HG03565 (cell line): ENCODE measurements around the gene TMC3.

Experiments
- ATAC-seq: cut with Tn5 transposase; IDR thresholded peaks from one replicate; pipeline ENCODE4 v1.9.1; 2021; ENCODE audit warnings: mild to moderate bottlenecking, moderate library complexity; ENCODE audit not compliant: unreplicated experiment

Gene TMC3

GRCh38 chr15:81385721-81386076 is 11.7 kb upstream of the TMC3 start:
- ATAC-seq = no peak

- ATAC-seq = no peak
These were observed 11.1 kb upstream of the TMC3 start for GRCh38 chr15:81384891-81385720.

- no peak for ATAC-seq
These were observed 7.7 kb upstream of the TMC3 start for GRCh38 chr15:81381720-81382119.

- no peak for ATAC-seq
These were observed 6.7 kb upstream of the TMC3 start for GRCh38 chr15:81380668-81381067.

- no peak for ATAC-seq
These were observed 6.2 kb upstream of the TMC3 start for GRCh38 chr15:81380203-81380602.

- ATAC-seq = no peak
These were observed 5.3 kb upstream of the TMC3 start for GRCh38 chr15:81379269-81379668.

GRCh38 chr15:81378443-81378842 is 4.4 kb upstream of the TMC3 start:
- no peak for ATAC-seq

GRCh38 chr15:81377871-81378270 is 3.9 kb upstream of the TMC3 start:
- ATAC-seq = no peak

GRCh38 chr15:81376231-81376630 is 2.2 kb upstream of the TMC3 start:
- ATAC-seq = no peak

GRCh38 chr15:81375461-81375860 is 1.4 kb upstream of the TMC3 start:
- no peak for ATAC-seq

GRCh38 chr15:81373176-81373575 is 837 bp downstream of the TMC3 start:
- ATAC-seq = no peak

GRCh38 chr15:81372575-81372974 is 1.4 kb downstream of the TMC3 start:
- ATAC-seq = no peak

- no peak for ATAC-seq
These were observed 10.1 kb downstream of the TMC3 start for GRCh38 chr15:81363718-81364500.

- no peak for ATAC-seq
These were observed 10.7 kb downstream of the TMC3 start for GRCh38 chr15:81363276-81363675.

- no peak for ATAC-seq
These were observed 11.2 kb downstream of the TMC3 start for GRCh38 chr15:81362790-81363189.

- no peak for ATAC-seq
These were observed 12.1 kb downstream of the TMC3 start for GRCh38 chr15:81361891-81362290.

- ATAC-seq = no peak
These were observed 13.5 kb downstream of the TMC3 start for GRCh38 chr15:81360491-81360890.

GRCh38 chr15:81358248-81358647 is 15.8 kb downstream of the TMC3 start:
- no peak for ATAC-seq

GRCh38 chr15:81357180-81357686 is 16.8 kb downstream of the TMC3 start:
- no peak for ATAC-seq

- no peak for ATAC-seq
These were observed 17.8 kb downstream of the TMC3 start for GRCh38 chr15:81356252-81356651.

GRCh38 chr15:81351651-81352050 is 22.4 kb downstream of the TMC3 start:
- ATAC-seq = no peak

- no peak for ATAC-seq
These were observed 24.7 kb downstream of the TMC3 start for GRCh38 chr15:81349271-81349670.
